HepG2 (cell line): ENCODE results near the gene OR2A7. TPM values are rescaled to one million over a fixed set of nuclear protein-coding genes. Genes with fewer than 3 reads are reported as not detected.
"Not testable (repeated sequence)": the region's sequence is repeated elsewhere in the genome, so short reads cannot be mapped to it uniquely, and the experiment has no call there.

Source experiments
- ATAC-seq: fragments of 200-7000 bp; cut with Tn5 transposase; 3 replicates; pipeline ENCODE4 v1.9.1; 2020; ENCODE audit warnings: mild to moderate bottlenecking, moderate library complexity
- BruUV-seq: library from RNA; stranded (reverse); fragments of 400-500 nt; replicated peaks from 2 replicates; lab custom pipeline; 2021; lab: Mats Ljungman, UMichigan
- CTCF ChIA-PET: fragments of 300-600 bp; formaldehyde crosslinking; extraction: SDS; loops from one replicate; lab custom pipeline; 2021; ENCODE audit warnings: low total read pairs, inconsistent platforms, low intra/inter-chr PET ratio; lab: Yijun Ruan, JAX
- POLR2A ChIA-PET: fragments of 350-600 bp; sonication (Branson Sonifier 250); formaldehyde crosslinking; loops from one replicate; lab custom pipeline; 2020; ENCODE audit warnings: antibody characterized with exemption, inconsistent platforms; lab: Yijun Ruan, JAX
- DNase-seq: peaks from one replicate; pipeline ENCODE4 v3.0.0-alpha.2; 2015; ENCODE audit warnings: low spot score
- FAIRE-seq: peaks from 3 replicates; lab custom pipeline; 2011; peaks lifted over from hg19 to GRCh38; lab: Jason Lieb, UNC
- H2AFZ ChIP-seq: one replicate; pipeline ENCODE4 v1.6.1; 2011; ENCODE audit warnings: low read length, inconsistent platforms
- H3K27ac ChIP-seq: fragments of 300-600 bp; 3 replicates; pipeline ENCODE4 v1.8.0; 2011; ENCODE audit warnings: mixed run types, mild to moderate bottlenecking, mixed read lengths, low read length, inconsistent platforms; ENCODE audit not compliant: insufficient read depth; ENCODE audit errors: extremely low read length
- H3K27me3 ChIP-seq, 2 experiments: fragments of 200-600 bp in 1 of 2; 2 replicates in 1 of 2; 3 replicates in 1 of 2; pipeline versions ENCODE4 v1.6.0 to v1.8.0; 2011; ENCODE audit warnings: low read length in 2 of 2, mild to moderate bottlenecking in 2 of 2, moderate library complexity in 2 of 2, inconsistent platforms in 1 of 2; ENCODE audit not compliant: insufficient read depth in 2 of 2, control insufficient read depth in 1 of 2
- H3K36me3 ChIP-seq, 2 experiments: fragments of 200-600 bp in 1 of 2; replicated peaks in 1 of 2; 2 replicates in 1 of 2; 3 replicates in 1 of 2; pipeline versions ENCODE4 v1.5.1 to v1.8.0; 2011; ENCODE audit warnings: low read length in 2 of 2, inconsistent platforms in 1 of 2; ENCODE audit not compliant: insufficient read depth in 2 of 2, control insufficient read depth in 1 of 2
- H3K4me1 ChIP-seq: 2 replicates; pipeline ENCODE4 v1.5.1; 2012; ENCODE audit warnings: low read length, inconsistent platforms; ENCODE audit not compliant: insufficient read depth
- H3K4me2 ChIP-seq: 2 replicates; pipeline ENCODE4 v1.6.0; 2011; ENCODE audit warnings: low read depth, low read length, inconsistent platforms
- H3K4me3 ChIP-seq, 3 experiments: fragments of 200-600 bp in 1 of 3; sonication (generic), shearing (Covaris generic) in 1 of 3; replicated peaks in 1 of 3; 2 replicates each; pipeline ENCODE4 v1.5.1; 2011 to 2016; ENCODE audit warnings: low read length in 3 of 3, inconsistent platforms in 2 of 3, low read depth in 2 of 3, mild to moderate bottlenecking in 2 of 3, control low read depth in 1 of 3, mixed read lengths in 1 of 3; ENCODE audit not compliant: insufficient read depth in 1 of 3
- H3K79me2 ChIP-seq: one replicate; pipeline ENCODE4 v1.6.1; 2011; ENCODE audit warnings: low read length, inconsistent platforms; ENCODE audit not compliant: insufficient read depth
- H3K9ac ChIP-seq: 2 replicates; pipeline ENCODE4 v1.6.0; 2011; ENCODE audit warnings: mild to moderate bottlenecking, low read depth, low read length, inconsistent platforms; ENCODE audit not compliant: insufficient read depth
- H3K9me3 ChIP-seq: 2 replicates; pipeline ENCODE4 v1.5.1; 2012; ENCODE audit warnings: mild to moderate bottlenecking, low read length
- H4K20me1 ChIP-seq: 2 replicates; pipeline ENCODE4 v1.6.0; 2011; ENCODE audit warnings: inconsistent platforms, mild to moderate bottlenecking, low read length, moderate library complexity; ENCODE audit not compliant: insufficient read depth
- WGBS: methylation state at CpG from one replicate; pipeline ENCODE4 v1.1.6; 2017; ENCODE audit warnings: low lambda C conversion rate; 5-methylcytosine and 5-hydroxymethylcytosine counted together
- in situ Hi-C: cut with HindIII; loops from 2 replicates; pipeline ENCODE4 v1.10.0; 2017; ENCODE audit warnings: low pct_unique_long_range_greater_than_20kb; ENCODE audit not compliant: extremely low pct_ligation_motif_present
- intact Hi-C: fragments of 100-400 bp; cut with micrococcal nuclease; formaldehyde crosslinking; loops from one replicate; pipeline ENCODE4 v1.10.0; 2022; ENCODE audit not compliant: unreplicated experiment
- polyA plus RNA-seq, 8 experiments: library from polyadenylated mRNA; depleted of rRNA in 3 of 8; stranded (reverse) in 7 of 8; unstranded in 1 of 8; fragments of >200 nt; fragmentation: Illumina TruSeq in 4 of 8; extraction: Trizol in 4 of 8; gene quantifications; 2 replicates each; pipeline versions ENCODE4 v1.2.1 to v1.2.3, GENCODE V29; 2011 to 2016; ENCODE audit warnings: low read depth in 4 of 8, missing spikeins in 1 of 8, mixed read lengths in 1 of 8; ENCODE audit not compliant: insufficient read depth in 1 of 8
- total RNA-seq, 5 experiments: library from RNA; depleted of rRNA; stranded (reverse); fragments of >200 nt; fragmentation: Illumina TruSeq; extraction: Trizol; gene quantifications; 2 replicates each; pipeline ENCODE4 v1.2.3, GENCODE V29; 2016; ENCODE audit warnings: low read depth in 1 of 5

Gene OR2A7
- total and polyA plus RNA-seq, 2 of the 13 experiments (the other 11 are each of a cell fraction or from before 2014, with no cell fraction given) = not detected

DNA sequence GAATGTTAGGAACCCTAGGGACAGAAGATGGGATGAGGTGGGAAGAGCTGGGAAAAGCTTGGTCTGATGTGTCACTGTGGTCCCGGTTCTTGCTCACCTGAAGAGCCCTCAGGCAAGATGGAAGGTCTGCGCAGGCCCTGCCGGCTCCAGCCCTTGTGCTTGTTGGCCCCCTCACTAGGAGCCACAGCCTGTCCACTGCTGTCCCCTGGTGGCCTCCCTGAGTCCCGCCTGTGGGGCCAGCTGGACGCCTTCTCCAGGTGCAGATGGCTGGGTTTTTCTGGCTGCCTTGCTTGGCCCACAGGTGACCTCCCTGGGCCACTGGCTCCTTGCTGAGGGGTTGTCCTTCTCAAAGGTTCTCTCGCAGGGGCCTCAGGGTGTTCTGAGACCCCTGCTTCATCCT, 19.1 kb upstream of the OR2A7 start:
- H2AFZ ChIP-seq, H3K4me2 ChIP-seq, H3K4me1 ChIP-seq, BruUV-seq, DNase-seq, in situ Hi-C loops, H3K27me3 ChIP-seq, H3K36me3 ChIP-seq, H3K9ac ChIP-seq, H3K9me3 ChIP-seq, CTCF ChIA-PET, H3K79me2 ChIP-seq, H3K27ac ChIP-seq, H3K4me3 ChIP-seq, FAIRE-seq, intact Hi-C loops, POLR2A ChIA-PET, H4K20me1 ChIP-seq: not testable (repeated sequence)
- WGBS = no CpG with 5 or more reads among the region's 6 CpGs
- peak; percentile 81 for ATAC-seq

DNA sequence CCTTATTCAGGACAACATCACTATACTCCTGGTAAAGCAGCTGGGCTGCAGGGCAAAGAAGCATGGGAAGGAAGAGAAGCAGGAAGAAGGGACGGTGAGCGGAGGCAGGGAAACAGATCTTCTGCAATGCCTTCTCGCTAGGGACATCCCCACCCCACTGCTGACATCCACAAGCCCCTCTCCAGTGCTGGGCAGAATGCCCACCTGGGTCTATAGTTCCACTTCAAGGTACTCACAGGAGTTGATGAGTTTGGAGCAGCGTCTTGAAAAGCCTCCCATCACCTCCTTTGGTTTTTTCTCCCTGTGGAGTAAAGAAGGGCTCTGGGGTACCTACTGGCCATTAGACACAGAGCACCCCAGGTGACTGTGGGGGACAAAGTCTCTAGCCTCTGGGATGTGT, 17.9 kb upstream of the OR2A7 start:
- BruUV-seq, H3K79me2 ChIP-seq, CTCF ChIA-PET, intact Hi-C loops, H3K9ac ChIP-seq, H3K9me3 ChIP-seq, H3K4me2 ChIP-seq, DNase-seq, POLR2A ChIA-PET, H4K20me1 ChIP-seq, in situ Hi-C loops, H3K27me3 ChIP-seq, H2AFZ ChIP-seq, H3K36me3 ChIP-seq, H3K27ac ChIP-seq, ATAC-seq, H3K4me1 ChIP-seq, FAIRE-seq, H3K4me3 ChIP-seq: not testable (repeated sequence)
- WGBS = 73% methylated on average over 4 of the region's 4 CpGs

DNA sequence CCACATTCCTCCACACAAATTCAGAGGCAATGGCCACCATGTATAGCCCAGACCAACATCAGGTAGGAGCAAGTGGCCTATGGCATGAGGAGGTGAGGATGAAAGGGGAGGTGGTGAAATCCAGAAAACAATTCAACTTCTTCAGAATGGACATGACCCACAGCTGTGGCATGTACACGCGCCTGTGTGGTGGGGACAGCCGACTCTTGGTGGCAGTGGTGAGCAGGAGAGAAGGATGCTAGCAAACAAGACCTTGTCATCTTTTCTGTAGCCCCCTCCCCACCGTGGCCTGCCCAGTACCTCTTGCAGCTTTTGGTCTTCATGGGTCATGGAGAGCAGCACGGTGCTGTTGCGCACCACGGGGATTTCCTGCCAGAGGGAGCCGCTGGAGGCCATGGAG, 17.4 kb upstream of the OR2A7 start:
- WGBS = no CpG with 5 or more reads among the region's 8 CpGs

GRCh38 chr7:144280010-144280409, 15.4 kb upstream of the OR2A7 start:
- H3K36me3 ChIP-seq, H3K4me1 ChIP-seq, CTCF ChIA-PET, H3K9ac ChIP-seq, in situ Hi-C loops, ATAC-seq, H3K4me2 ChIP-seq, DNase-seq, POLR2A ChIA-PET, H3K27me3 ChIP-seq, H3K4me3 ChIP-seq, H3K9me3 ChIP-seq, BruUV-seq, intact Hi-C loops, H2AFZ ChIP-seq, H4K20me1 ChIP-seq, H3K27ac ChIP-seq, H3K79me2 ChIP-seq: not testable (repeated sequence)
- FAIRE-seq = peak; percentile 67
- WGBS = 85% methylated on average over 3 of the region's 6 CpGs

More for the DNA sequence above, 17.4 kb upstream of the OR2A7 start:
- intact Hi-C loops, DNase-seq, BruUV-seq, H3K79me2 ChIP-seq, H3K36me3 ChIP-seq, POLR2A ChIA-PET, H3K9ac ChIP-seq, H3K27ac ChIP-seq, FAIRE-seq, H3K27me3 ChIP-seq, H3K4me2 ChIP-seq, H3K9me3 ChIP-seq, H3K4me3 ChIP-seq, H4K20me1 ChIP-seq, H2AFZ ChIP-seq, CTCF ChIA-PET, H3K4me1 ChIP-seq, in situ Hi-C loops: not testable (repeated sequence)
- peak; percentile 52 for ATAC-seq
